A673 (cell line): Measurements from ENCODE around the gene TM9SF2. TPM values are rescaled to one million over a fixed set of nuclear protein-coding genes. Genes with fewer than 3 reads are reported as not detected.

Experiments used
- BruUV-seq: library from RNA; stranded (reverse); fragments of 400-500 nt; replicated peaks from 2 replicates; lab custom pipeline; 2021; lab: Mats Ljungman, UMichigan
- CTCF ChIA-PET: fragments of 300-600 bp; sonication (Branson Sonifier 250); formaldehyde crosslinking; loops from one replicate; lab custom pipeline; 2022; ENCODE audit warnings: antibody characterized with exemption; lab: Charles Lee
- POLR2A ChIA-PET: fragments of 300-600 bp; sonication (Branson Sonifier 250); formaldehyde crosslinking; loops from one replicate; lab custom pipeline; 2022; ENCODE audit warnings: antibody characterized with exemption; ENCODE audit not compliant: low non-redundant PET; lab: Charles Lee
- DNase-seq: peaks from one replicate; pipeline ENCODE4 v3.0.0-alpha.2; 2015; ENCODE audit warnings: low spot score
- H3K27ac ChIP-seq: fragments of 200-600 bp; sonication (generic); 2 replicates; pipeline ENCODE4 v1.5.1; 2016; ENCODE audit warnings: mixed run types, low read depth, mild to moderate bottlenecking, mixed read lengths, antibody characterized with exemption, low read length; ENCODE audit not compliant: poor library complexity, severe bottlenecking
- H3K27me3 ChIP-seq: fragments of 200-600 bp; sonication (generic); replicated peaks from 2 replicates; pipeline ENCODE4 v1.6.1; 2017; ENCODE audit warnings: mixed run types, low read depth, mild to moderate bottlenecking, mixed read lengths, antibody characterized with exemption, low read length; ENCODE audit not compliant: insufficient read depth, poor library complexity
- H3K36me3 ChIP-seq: fragments of 200-600 bp; sonication (generic); 2 replicates; pipeline ENCODE4 v1.6.1; 2016; ENCODE audit warnings: mixed run types, mild to moderate bottlenecking, mixed read lengths, antibody characterized with exemption, low read length; ENCODE audit not compliant: insufficient read depth, poor library complexity, severe bottlenecking
- H3K4me1 ChIP-seq: fragments of 200-600 bp; sonication (generic); 2 replicates; pipeline ENCODE4 v1.6.1; 2017; ENCODE audit warnings: mixed run types, mild to moderate bottlenecking, mixed read lengths, antibody characterized with exemption, low read length; ENCODE audit not compliant: insufficient read depth, poor library complexity, severe bottlenecking
- H3K4me3 ChIP-seq: fragments of 200-600 bp; sonication (generic); 2 replicates; pipeline ENCODE4 v1.5.1; 2016; ENCODE audit warnings: low read depth, mixed run types, mild to moderate bottlenecking, mixed read lengths, low read length; ENCODE audit not compliant: poor library complexity, severe bottlenecking
- H3K9me3 ChIP-seq: fragments of 200-600 bp; sonication (generic); 2 replicates; pipeline ENCODE4 v1.6.1; 2016; ENCODE audit warnings: mixed run types, low read depth, mild to moderate bottlenecking, mixed read lengths, antibody characterized with exemption, low read length; ENCODE audit not compliant: poor library complexity, severe bottlenecking
- CTCF ChIP-seq: fragments of 300-800, 200-600 bp; sonication (generic); conservative IDR thresholded peaks from 2 replicates; pipeline ENCODE4 v1.5.1; 2017; ENCODE audit warnings: low read depth, mild to moderate bottlenecking, antibody characterized with exemption, low read length, moderate library complexity, mixed read lengths
- EZH2 ChIP-seq: fragments of 200-600 bp; sonication (generic); IDR thresholded peaks from 2 replicates; pipeline ENCODE4 v1.6.1; 2017; ENCODE audit warnings: borderline replicate concordance, low read depth, mild to moderate bottlenecking, mixed read lengths, antibody characterized with exemption, low read length; ENCODE audit not compliant: poor library complexity, severe bottlenecking
- intact Hi-C: fragments of 100-400 bp; cut with micrococcal nuclease; formaldehyde crosslinking; loops from one replicate; pipeline ENCODE4 v1.10.0; 2022; ENCODE audit not compliant: unreplicated experiment
- total RNA-seq: library from RNA; stranded (reverse); gene quantifications from 2 replicates; pipeline ENCODE4 v1.2.3, GENCODE V29; 2021

The TM9SF2 gene
- total RNA-seq, 1 experiment from 2014 or later: 96.3 TPM

GRCh38 chr13:99601535-99601934 lies 100.3 kb downstream of the TM9SF2 start:
- H3K4me3 ChIP-seq: no peak overlapping the region
- intact Hi-C loops: no loop called here
- ChIA-PET POLR2A (no interaction called here), CTCF (no interaction called here)
- H3K36me3 ChIP-seq: no peaks in the 10 kb centered on the region
- H3K27ac ChIP-seq: no peak overlapping the region
- no peaks in the 10 kb centered on the region for H3K27me3 ChIP-seq
- H3K9me3 ChIP-seq: no peaks in the 10 kb centered on the region
- DNase-seq: no peak
- no peaks in the 10 kb centered on the region for H3K4me1 ChIP-seq
- no peak for TF ChIP-seq CTCF
- no peak for TF ChIP-seq EZH2
- no TSS peak for BruUV-seq

DNA sequence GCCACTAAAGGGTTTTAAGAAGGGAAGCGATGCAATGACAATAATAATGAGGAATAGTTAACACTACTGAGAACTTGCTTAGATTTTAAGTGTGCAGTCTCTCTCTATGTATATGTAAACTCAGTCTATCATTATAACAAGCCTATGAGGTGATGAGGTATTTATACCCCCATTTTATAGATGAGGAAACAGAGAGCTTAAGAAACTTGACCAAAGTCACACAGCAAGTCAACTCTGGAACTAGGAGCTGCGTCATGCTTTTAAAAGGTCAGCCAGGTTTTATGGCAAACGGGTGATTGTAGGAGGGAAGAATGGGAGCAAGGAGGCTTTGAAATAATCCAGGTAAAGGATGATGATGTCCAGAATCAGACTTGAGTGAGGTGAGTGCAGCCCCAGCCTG lies 103.4 kb downstream of the TM9SF2 start:
- no peak overlapping the region for H3K27ac ChIP-seq
- H3K27me3 ChIP-seq: no peaks in the 10 kb centered on the region
- intact Hi-C loops: no loop called here
- H3K4me3 ChIP-seq: no peak overlapping the region
- TF ChIP-seq EZH2 (no peak), CTCF (no peak)
- ChIA-PET POLR2A (no interaction called here), CTCF (no interaction called here)
- no TSS peak for BruUV-seq
- H3K9me3 ChIP-seq: no peaks in the 10 kb centered on the region
- peaks cover 4% of the 10 kb centered on the region for H3K4me1 ChIP-seq
- DNase-seq: no peak
- H3K36me3 ChIP-seq: no peaks in the 10 kb centered on the region

GRCh38 chr13:99605420-99606323 lies 104.4 kb downstream of the TM9SF2 start:
- intact Hi-C loops: no loop called here
- ChIA-PET CTCF (interaction anchor here (0.6 kb wide), 2 partner anchors 14 to 32 kb away, joined by 5 to 7 read pairs; no protein-coding TSS in a partner anchor), POLR2A (interaction anchor here (0.6 kb wide), 1 partner anchor 136 kb away, joined by 4 read pairs; no protein-coding TSS in a partner anchor)
- Histone ChIP-seq H3K27me3 (no peaks in the 10 kb centered on the region), H3K27ac (no peak overlapping the region), H3K4me3 (peak overlapping the region; percentile 68), H3K36me3 (no peaks in the 10 kb centered on the region), H3K9me3 (no peaks in the 10 kb centered on the region), H3K4me1 (peaks cover 4% of the 10 kb centered on the region)
- DNase-seq: no peak
- TF ChIP-seq CTCF (0 out of 2 replicates have a peak, but pooled peaks have one; percentile 21), EZH2 (no peak)
- BruUV-seq: no TSS peak
